ENCODE measurements around the gene SEMA4G. TPM values are rescaled to one million over a fixed set of nuclear protein-coding genes. Genes with fewer than 3 reads are reported as not detected.

SEMA4G gene
- total and polyA plus RNA-seq, 2 of the 13 experiments (the other 11 are each of a cell fraction or from before 2014, with no cell fraction given): 46.2 to 207 TPM

GRCh38 chr10:100969187-100970075 lies at the start of gene SEMA4G (continued):
- TF ChIP-seq ZSCAN12 (CRISPR knock-in tag; IDR thresholded peaks at IDR 0.05) (no peak), SYNCRIP (IDR thresholded peaks at IDR 0.05; ENCODE audit: insufficient read depth, low read depth, low read length) (no peak), NR1H2 (CRISPR knock-in tag; IDR thresholded peaks at IDR 0.05; ENCODE audit: borderline replicate concordance, low read depth) (peak; percentile 30), NFKB2 (CRISPR knock-in tag; IDR thresholded peaks at IDR 0.05; ENCODE audit: borderline replicate concordance) (peak; percentile 67; the same call in 1 of the 2 replicates), ZNF30 (CRISPR knock-in tag; IDR thresholded peaks at IDR 0.05) (no peak; the same call in 1 of the 2 replicates), PRMT3 (CRISPR knock-in tag; IDR thresholded peaks at IDR 0.05; ENCODE audit: borderline replicate concordance, low read depth) (0 out of 2 replicates have a peak, but pooled peaks have one; percentile 22), ZBTB44 (CRISPR knock-in tag; IDR thresholded peaks at IDR 0.05) (no peak), ZNF33B (CRISPR knock-in tag; IDR thresholded peaks at IDR 0.05) (no peak), SRY (CRISPR knock-in tag; IDR thresholded peaks at IDR 0.05) (peak; percentile 41), ZMAT3 (CRISPR knock-in tag; conservative IDR thresholded peaks at IDR 0.05) (peak; percentile 78; the same call in 1 of the 2 replicates), ZNF430 (CRISPR knock-in tag; IDR thresholded peaks at IDR 0.05) (peak; percentile 66; the same call in 1 of the 2 replicates), PLSCR1 (CRISPR knock-in tag; IDR thresholded peaks at IDR 0.05; ENCODE audit: borderline replicate concordance) (no peak), MIXL1 (CRISPR knock-in tag; IDR thresholded peaks at IDR 0.05) (no peak), ZNF564 (CRISPR knock-in tag; IDR thresholded peaks at IDR 0.05) (peak; percentile 84), ZNF34 (CRISPR knock-in tag; IDR thresholded peaks at IDR 0.05; ENCODE audit: borderline replicate concordance) (0 out of 2 replicates have a peak, but pooled peaks have one; percentile 34), ZSCAN22 (CRISPR knock-in tag; IDR thresholded peaks at IDR 0.05) (no peak)
- TF ChIP-seq, protein P1, sequence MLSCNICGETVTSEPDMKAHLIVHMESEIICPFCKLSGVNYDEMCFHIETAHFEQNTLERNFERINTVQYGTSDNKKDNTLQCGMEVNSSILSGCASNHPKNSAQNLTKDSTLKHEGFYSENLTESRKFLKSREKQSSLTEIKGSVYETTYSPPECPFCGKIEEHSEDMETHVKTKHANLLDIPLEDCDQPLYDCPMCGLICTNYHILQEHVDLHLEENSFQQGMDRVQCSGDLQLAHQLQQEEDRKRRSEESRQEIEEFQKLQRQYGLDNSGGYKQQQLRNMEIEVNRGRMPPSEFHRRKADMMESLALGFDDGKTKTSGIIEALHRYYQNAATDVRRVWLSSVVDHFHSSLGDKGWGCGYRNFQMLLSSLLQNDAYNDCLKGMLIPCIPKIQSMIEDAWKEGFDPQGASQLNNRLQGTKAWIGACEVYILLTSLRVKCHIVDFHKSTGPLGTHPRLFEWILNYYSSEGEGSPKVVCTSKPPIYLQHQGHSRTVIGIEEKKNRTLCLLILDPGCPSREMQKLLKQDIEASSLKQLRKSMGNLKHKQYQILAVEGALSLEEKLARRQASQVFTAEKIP (CRISPR knock-in tag; IDR thresholded peaks at IDR 0.05; ENCODE audit: borderline replicate concordance): no peak
- TF ChIP-seq, protein P2, sequence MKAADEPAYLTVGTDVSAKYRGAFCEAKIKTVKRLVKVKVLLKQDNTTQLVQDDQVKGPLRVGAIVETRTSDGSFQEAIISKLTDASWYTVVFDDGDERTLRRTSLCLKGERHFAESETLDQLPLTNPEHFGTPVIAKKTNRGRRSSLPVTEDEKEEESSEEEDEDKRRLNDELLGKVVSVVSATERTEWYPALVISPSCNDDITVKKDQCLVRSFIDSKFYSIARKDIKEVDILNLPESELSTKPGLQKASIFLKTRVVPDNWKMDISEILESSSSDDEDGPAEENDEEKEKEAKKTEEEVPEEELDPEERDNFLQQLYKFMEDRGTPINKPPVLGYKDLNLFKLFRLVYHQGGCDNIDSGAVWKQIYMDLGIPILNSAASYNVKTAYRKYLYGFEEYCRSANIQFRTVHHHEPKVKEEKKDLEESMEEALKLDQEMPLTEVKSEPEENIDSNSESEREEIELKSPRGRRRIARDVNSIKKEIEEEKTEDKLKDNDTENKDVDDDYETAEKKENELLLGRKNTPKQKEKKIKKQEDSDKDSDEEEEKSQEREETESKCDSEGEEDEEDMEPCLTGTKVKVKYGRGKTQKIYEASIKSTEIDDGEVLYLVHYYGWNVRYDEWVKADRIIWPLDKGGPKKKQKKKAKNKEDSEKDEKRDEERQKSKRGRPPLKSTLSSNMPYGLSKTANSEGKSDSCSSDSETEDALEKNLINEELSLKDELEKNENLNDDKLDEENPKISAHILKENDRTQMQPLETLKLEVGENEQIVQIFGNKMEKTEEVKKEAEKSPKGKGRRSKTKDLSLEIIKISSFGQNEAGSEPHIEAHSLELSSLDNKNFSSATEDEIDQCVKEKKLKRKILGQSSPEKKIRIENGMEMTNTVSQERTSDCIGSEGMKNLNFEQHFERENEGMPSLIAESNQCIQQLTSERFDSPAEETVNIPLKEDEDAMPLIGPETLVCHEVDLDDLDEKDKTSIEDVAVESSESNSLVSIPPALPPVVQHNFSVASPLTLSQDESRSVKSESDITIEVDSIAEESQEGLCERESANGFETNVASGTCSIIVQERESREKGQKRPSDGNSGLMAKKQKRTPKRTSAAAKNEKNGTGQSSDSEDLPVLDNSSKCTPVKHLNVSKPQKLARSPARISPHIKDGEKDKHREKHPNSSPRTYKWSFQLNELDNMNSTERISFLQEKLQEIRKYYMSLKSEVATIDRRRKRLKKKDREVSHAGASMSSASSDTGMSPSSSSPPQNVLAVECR (CRISPR knock-in tag; IDR thresholded peaks at IDR 0.05; ENCODE audit: borderline replicate concordance): peak; percentile 62
